ENCODE results near the gene PTPRN2. TPM values are rescaled to one million over a fixed set of nuclear protein-coding genes. Genes with fewer than 3 reads are reported as not detected.
"Not testable (repeated sequence)": the region's sequence is repeated elsewhere in the genome, so short reads cannot be mapped to it uniquely, and the experiment has no call there.

Gene PTPRN2
- polyA plus RNA-seq, 1 of the 3 experiments (the other 2 are of a cell fraction) = 4.0 TPM

DNA sequence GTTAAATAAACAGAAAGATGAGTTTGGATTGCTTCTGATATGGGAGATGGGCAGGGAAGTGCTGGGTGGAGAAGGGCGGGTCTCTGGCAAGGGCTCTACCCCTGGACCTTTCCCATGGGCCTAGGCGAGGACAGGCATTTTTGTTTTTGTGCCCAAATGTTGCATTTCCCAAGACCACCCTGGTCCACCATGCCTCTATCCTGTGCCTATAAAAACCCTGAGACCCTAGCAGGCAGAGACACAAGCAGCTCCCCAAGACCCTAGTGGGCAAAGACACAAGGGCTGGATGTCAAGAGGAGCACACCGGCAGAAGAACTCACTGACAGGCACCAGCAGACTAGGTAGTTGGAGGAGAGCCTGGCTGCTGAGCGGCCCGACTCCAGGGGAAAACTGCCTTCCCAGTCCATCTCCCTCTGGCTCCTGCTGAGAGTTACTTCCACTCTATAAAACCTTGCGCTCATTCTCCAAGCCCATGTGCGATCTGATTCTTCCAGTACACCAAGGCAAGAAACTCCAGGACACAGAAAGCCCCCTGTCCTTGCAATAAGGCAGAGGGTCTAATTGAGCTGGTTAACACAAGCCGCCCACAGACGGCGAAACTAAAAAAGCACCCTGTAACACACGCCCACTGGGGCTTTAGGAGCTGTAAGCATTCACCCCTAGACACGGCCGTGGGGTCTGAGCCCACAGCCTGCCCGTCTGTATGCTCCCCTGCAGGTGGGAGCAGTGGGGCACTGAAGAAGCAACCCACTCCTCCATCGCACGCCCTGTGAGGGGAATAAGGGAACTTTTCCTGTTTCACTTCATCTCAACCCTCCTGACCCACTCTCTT is 291.4 kb downstream of the PTPRN2 start:
- H3K9ac ChIP-seq = no peak overlapping the region
- no peaks in the 10 kb centered on the region for H3K27me3 ChIP-seq (ENCODE audit: insufficient read depth)
- CTCF ChIA-PET = no interaction called here
- TF ChIP-seq, protein P1, sequence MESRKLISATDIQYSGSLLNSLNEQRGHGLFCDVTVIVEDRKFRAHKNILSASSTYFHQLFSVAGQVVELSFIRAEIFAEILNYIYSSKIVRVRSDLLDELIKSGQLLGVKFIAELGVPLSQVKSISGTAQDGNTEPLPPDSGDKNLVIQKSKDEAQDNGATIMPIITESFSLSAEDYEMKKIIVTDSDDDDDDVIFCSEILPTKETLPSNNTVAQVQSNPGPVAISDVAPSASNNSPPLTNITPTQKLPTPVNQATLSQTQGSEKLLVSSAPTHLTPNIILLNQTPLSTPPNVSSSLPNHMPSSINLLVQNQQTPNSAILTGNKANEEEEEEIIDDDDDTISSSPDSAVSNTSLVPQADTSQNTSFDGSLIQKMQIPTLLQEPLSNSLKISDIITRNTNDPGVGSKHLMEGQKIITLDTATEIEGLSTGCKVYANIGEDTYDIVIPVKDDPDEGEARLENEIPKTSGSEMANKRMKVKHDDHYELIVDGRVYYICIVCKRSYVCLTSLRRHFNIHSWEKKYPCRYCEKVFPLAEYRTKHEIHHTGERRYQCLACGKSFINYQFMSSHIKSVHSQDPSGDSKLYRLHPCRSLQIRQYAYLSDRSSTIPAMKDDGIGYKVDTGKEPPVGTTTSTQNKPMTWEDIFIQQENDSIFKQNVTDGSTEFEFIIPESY (IDR thresholded peaks at IDR 0.05; ENCODE audit: borderline replicate concordance, low read depth) = no peak
- TF ChIP-seq JUND (IDR thresholded peaks at IDR 0.05) (no peak), NRF1 (IDR thresholded peaks at IDR 0.05; ENCODE audit: low read depth, low read length) (no peak), USF1 (IDR thresholded peaks at IDR 0.05; ENCODE audit: borderline replicate concordance, low read depth) (no peak), RCOR1 (IDR thresholded peaks at IDR 0.05; ENCODE audit: low read length) (no peak), FOXM1 (IDR thresholded peaks at IDR 0.05; ENCODE audit: low read depth) (no peak), MEF2A (IDR thresholded peaks at IDR 0.05; ENCODE audit: borderline replicate concordance, low read depth) (no peak), EZH2phosphoT487 (IDR thresholded peaks at IDR 0.05; ENCODE audit: borderline replicate concordance, low read depth) (no peak), GATA2 (CRISPR knock-in tag; IDR thresholded peaks at IDR 0.05) (no peak), MAX (IDR thresholded peaks at IDR 0.05; ENCODE audit: low read depth) (no peak), EP300 (IDR thresholded peaks at IDR 0.05; ENCODE audit: borderline replicate concordance in 1 of 2, low read depth in 1 of 2, low read length in 1 of 2) (no peak), CTCF (IDR thresholded peaks at IDR 0.05) (no peak), RFX5 (IDR thresholded peaks at IDR 0.05; ENCODE audit: low read length) (no peak), SMC3 (IDR thresholded peaks at IDR 0.05; ENCODE audit: low read depth, low read length) (no peak), TAF1 (IDR thresholded peaks at IDR 0.05; ENCODE audit: borderline replicate concordance, low read depth, low read length) (no peak)
- TF ChIP-seq, protein P2, sequence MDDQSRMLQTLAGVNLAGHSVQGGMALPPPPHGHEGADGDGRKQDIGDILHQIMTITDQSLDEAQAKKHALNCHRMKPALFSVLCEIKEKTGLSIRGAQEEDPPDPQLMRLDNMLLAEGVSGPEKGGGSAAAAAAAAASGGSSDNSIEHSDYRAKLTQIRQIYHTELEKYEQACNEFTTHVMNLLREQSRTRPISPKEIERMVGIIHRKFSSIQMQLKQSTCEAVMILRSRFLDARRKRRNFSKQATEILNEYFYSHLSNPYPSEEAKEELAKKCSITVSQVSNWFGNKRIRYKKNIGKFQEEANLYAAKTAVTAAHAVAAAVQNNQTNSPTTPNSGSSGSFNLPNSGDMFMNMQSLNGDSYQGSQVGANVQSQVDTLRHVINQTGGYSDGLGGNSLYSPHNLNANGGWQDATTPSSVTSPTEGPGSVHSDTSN (IDR thresholded peaks at IDR 0.05) = no peak
- TF ChIP-seq, protein P3, sequence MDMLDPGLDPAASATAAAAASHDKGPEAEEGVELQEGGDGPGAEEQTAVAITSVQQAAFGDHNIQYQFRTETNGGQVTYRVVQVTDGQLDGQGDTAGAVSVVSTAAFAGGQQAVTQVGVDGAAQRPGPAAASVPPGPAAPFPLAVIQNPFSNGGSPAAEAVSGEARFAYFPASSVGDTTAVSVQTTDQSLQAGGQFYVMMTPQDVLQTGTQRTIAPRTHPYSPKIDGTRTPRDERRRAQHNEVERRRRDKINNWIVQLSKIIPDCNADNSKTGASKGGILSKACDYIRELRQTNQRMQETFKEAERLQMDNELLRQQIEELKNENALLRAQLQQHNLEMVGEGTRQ (IDR thresholded peaks at IDR 0.05; ENCODE audit: borderline replicate concordance, low read depth, low read length) = no peak
- no peak overlapping the region for H2AFZ ChIP-seq (ENCODE audit: low read depth)
- no peaks in the 10 kb centered on the region for H3K9me2 ChIP-seq
- H3K4me2 ChIP-seq = no peak overlapping the region
- no peaks in the 10 kb centered on the region for H4K20me1 ChIP-seq (ENCODE audit: insufficient read depth)
- WGBS (ENCODE audit: low lambda C conversion rate) = 55% methylated on average over 12 of the region's 16 CpGs
- no peaks in the 10 kb centered on the region for H3K4me1 ChIP-seq (ENCODE audit: control insufficient read depth in 1 of 2, insufficient read depth in 2 of 2, low read depth in 1 of 2, low read length in 1 of 2)
- H3K9me3 ChIP-seq = peaks cover 1% of the 10 kb centered on the region; the same call in 1 of the 2 replicates
- H3F3A ChIP-seq (replicated peaks; ENCODE audit: insufficient read depth) = no peaks in the 10 kb centered on the region
- H3K79me2 ChIP-seq (ENCODE audit: insufficient read depth) = no peaks in the 10 kb centered on the region
- DNase-seq = no peak
- H3K27ac ChIP-seq (ENCODE audit: low read depth in 2 of 2, low read length in 1 of 2) = no peak overlapping the region
- H3K36me3 ChIP-seq (replicated peaks in 1 of 2; ENCODE audit: control insufficient read depth in 1 of 2, insufficient read depth in 2 of 2, low read length in 1 of 2) = no peaks in the 10 kb centered on the region
- POLR2A ChIA-PET = no interaction called here
- no peak overlapping the region for H3K4me3 ChIP-seq (ENCODE audit: low read depth in 2 of 2, low read length in 1 of 2)

DNA sequence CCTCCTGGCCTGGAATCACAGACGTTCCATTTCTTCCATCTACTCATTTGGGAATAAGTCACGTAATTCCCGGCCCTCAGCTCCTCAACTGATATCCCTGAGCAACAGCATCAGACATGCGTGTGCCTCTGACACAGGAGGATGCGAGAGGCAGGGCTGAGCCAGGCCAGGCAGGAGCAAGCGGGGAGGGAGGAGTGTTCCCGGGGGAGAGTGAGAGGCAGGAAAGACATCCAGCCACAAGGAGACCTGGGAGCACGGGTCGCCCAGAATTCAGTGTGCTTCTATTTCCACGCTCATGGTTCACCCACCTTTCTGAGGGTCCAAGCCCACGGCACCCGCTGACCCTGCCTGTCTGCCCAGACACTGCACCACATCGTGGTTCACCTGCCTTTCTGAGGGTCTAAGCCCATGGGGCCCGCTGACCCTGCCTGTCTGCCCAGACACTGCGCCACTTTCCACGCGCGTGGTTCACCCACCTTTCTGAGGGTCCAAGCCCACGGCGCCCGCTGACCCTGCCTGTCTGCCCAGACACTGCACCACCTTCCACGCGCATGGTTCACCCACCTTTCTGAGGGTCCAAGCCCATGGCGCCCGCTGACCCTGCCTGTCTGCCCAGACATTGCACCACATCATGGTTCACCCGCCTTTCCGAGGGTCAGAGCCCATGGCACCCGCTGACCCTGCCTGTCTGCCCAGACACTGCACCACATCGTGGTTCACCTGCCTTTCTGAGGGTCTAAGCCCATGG is 293.0 kb downstream of the PTPRN2 start:
- H3K9ac ChIP-seq; POLR2A ChIA-PET; H3K27ac ChIP-seq (ENCODE audit: low read depth in 2 of 2, low read length in 1 of 2); H2AFZ ChIP-seq (ENCODE audit: low read depth); H3K9me3 ChIP-seq; H3K79me2 ChIP-seq (ENCODE audit: insufficient read depth); H4K20me1 ChIP-seq (ENCODE audit: insufficient read depth); H3K36me3 ChIP-seq (replicated peaks in 1 of 2; ENCODE audit: control insufficient read depth in 1 of 2, insufficient read depth in 2 of 2, low read length in 1 of 2); H3K27me3 ChIP-seq (ENCODE audit: insufficient read depth); H3K4me3 ChIP-seq (ENCODE audit: low read depth in 2 of 2, low read length in 1 of 2); H3F3A ChIP-seq (replicated peaks; ENCODE audit: insufficient read depth); H3K4me1 ChIP-seq (ENCODE audit: control insufficient read depth in 1 of 2, insufficient read depth in 2 of 2, low read depth in 1 of 2, low read length in 1 of 2); H3K4me2 ChIP-seq; H3K9me2 ChIP-seq; CTCF ChIA-PET; DNase-seq: not testable (repeated sequence)
- 69% methylated on average over 29 of the region's 29 CpGs for WGBS (ENCODE audit: low lambda C conversion rate)
